DND-41 (cell line): Measurements from ENCODE around the gene HNRNPLL.

Experiments used
- ATAC-seq: fragments of 200-7000 bp; cut with Tn5 transposase; 3 replicates; pipeline ENCODE4 v1.9.1; 2021; ENCODE audit warnings: low read depth; ENCODE audit not compliant: insufficient read depth
- DNase-seq: peaks from one replicate; pipeline ENCODE4 v3.0.0-alpha.2; 2020
- H2AFZ ChIP-seq: 2 replicates; pipeline ENCODE4 v1.6.0; 2012; ENCODE audit warnings: low read depth, low read length
- H3K27ac ChIP-seq: 2 replicates; pipeline ENCODE4 v1.5.1; 2012; ENCODE audit warnings: low read length, inconsistent platforms
- H3K27me3 ChIP-seq: fragments of 200-600 bp; sonication (generic); 2 replicates; pipeline ENCODE4 v1.6.0; 2012; ENCODE audit warnings: low read length, mild to moderate bottlenecking, inconsistent platforms; ENCODE audit not compliant: insufficient read depth, poor library complexity
- H3K36me3 ChIP-seq: 2 replicates; pipeline ENCODE4 v1.5.1; 2012; ENCODE audit warnings: low read length, inconsistent platforms; ENCODE audit not compliant: insufficient read depth
- H3K4me1 ChIP-seq: 2 replicates; pipeline ENCODE4 v1.5.1; 2012; ENCODE audit warnings: mild to moderate bottlenecking, low read length; ENCODE audit not compliant: insufficient read depth
- H3K4me2 ChIP-seq: 2 replicates; pipeline ENCODE4 v1.6.0; 2012; ENCODE audit warnings: mild to moderate bottlenecking, moderate library complexity, low read length, inconsistent platforms; ENCODE audit not compliant: insufficient read depth
- H3K4me3 ChIP-seq, 2 experiments: fragments of 200-600 bp in 1 of 2; shearing (Covaris generic) in 1 of 2; 2 replicates each; pipeline ENCODE4 v1.5.1; 2012 to 2016; ENCODE audit warnings: inconsistent platforms in 2 of 2, low read length in 2 of 2, mild to moderate bottlenecking in 2 of 2, low read depth in 1 of 2, moderate library complexity in 1 of 2
- H3K79me2 ChIP-seq: 2 replicates; pipeline ENCODE4 v1.6.0; 2012; ENCODE audit warnings: low read length, inconsistent platforms; ENCODE audit not compliant: insufficient read depth
- H3K9ac ChIP-seq: 2 replicates; pipeline ENCODE4 v1.6.0; 2012; ENCODE audit warnings: low read depth, mild to moderate bottlenecking, inconsistent platforms, low read length, moderate library complexity
- H3K9me3 ChIP-seq: 2 replicates; pipeline ENCODE4 v1.5.1; 2012; ENCODE audit warnings: low read length, moderate library complexity, mild to moderate bottlenecking, inconsistent platforms; ENCODE audit not compliant: insufficient read depth, severe bottlenecking
- H4K20me1 ChIP-seq: 2 replicates; pipeline ENCODE4 v1.6.0; 2012; ENCODE audit warnings: low read length; ENCODE audit not compliant: insufficient read depth
- EZH2 ChIP-seq: IDR thresholded peaks from 3 replicates; pipeline ENCODE4 v1.6.1; 2012; ENCODE audit warnings: borderline replicate concordance, low read depth, mild to moderate bottlenecking, moderate library complexity, low read length, inconsistent platforms; ENCODE audit not compliant: severe bottlenecking
- TF ChIP-seq, protein P1 (sequence below): IDR thresholded peaks from 2 replicates; pipeline ENCODE4 v1.5.1; 2012; ENCODE audit warnings: borderline replicate concordance, low read length, moderate library complexity, mild to moderate bottlenecking; ENCODE audit not compliant: poor library complexity, severe bottlenecking; ENCODE audit errors: extremely low read depth

The HNRNPLL gene

GRCh38 chr2:38521835-38522234 is 80.9 kb downstream of the HNRNPLL start:
- Histone ChIP-seq H4K20me1 (no peaks in the 10 kb centered on the region), H3K27me3 (no peaks in the 10 kb centered on the region), H3K9me3 (no peaks in the 10 kb centered on the region), H3K9ac (no peak overlapping the region), H2AFZ (no peak overlapping the region), H3K4me3 (no peak overlapping the region), H3K4me2 (no peak overlapping the region), H3K36me3 (no peaks in the 10 kb centered on the region), H3K79me2 (no peaks in the 10 kb centered on the region), H3K27ac (no peak overlapping the region), H3K4me1 (peaks cover 3% of the 10 kb centered on the region; the same call in 1 of the 2 replicates)
- no peak for TF ChIP-seq EZH2
- TF ChIP-seq, protein P1, sequence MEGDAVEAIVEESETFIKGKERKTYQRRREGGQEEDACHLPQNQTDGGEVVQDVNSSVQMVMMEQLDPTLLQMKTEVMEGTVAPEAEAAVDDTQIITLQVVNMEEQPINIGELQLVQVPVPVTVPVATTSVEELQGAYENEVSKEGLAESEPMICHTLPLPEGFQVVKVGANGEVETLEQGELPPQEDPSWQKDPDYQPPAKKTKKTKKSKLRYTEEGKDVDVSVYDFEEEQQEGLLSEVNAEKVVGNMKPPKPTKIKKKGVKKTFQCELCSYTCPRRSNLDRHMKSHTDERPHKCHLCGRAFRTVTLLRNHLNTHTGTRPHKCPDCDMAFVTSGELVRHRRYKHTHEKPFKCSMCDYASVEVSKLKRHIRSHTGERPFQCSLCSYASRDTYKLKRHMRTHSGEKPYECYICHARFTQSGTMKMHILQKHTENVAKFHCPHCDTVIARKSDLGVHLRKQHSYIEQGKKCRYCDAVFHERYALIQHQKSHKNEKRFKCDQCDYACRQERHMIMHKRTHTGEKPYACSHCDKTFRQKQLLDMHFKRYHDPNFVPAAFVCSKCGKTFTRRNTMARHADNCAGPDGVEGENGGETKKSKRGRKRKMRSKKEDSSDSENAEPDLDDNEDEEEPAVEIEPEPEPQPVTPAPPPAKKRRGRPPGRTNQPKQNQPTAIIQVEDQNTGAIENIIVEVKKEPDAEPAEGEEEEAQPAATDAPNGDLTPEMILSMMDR, result no peak
- ATAC-seq (no peak), DNase-seq (no peak)

DNA sequence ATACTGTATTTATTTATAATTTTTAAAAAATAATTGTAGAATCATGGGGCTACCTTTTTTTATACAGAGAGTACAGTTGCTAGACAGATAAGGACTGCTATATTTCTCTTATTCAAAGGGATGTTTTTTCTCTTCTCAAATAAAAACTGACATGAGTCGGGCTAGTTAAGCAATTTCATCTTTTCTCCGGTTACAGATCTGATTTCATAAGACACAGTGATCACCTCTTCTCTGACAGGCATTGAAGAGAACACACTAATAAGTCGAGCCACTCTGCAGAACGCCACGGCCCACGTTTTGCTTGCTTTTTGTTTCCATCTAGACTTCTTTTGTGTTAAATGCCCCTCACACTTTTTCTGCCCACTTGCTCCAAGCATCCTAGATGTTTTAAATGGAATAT is 85.4 kb downstream of the HNRNPLL start:
- Histone ChIP-seq H4K20me1 (no peaks in the 10 kb centered on the region), H3K27me3 (no peaks in the 10 kb centered on the region), H3K36me3 (no peaks in the 10 kb centered on the region), H3K79me2 (no peaks in the 10 kb centered on the region), H3K9me3 (no peaks in the 10 kb centered on the region), H3K4me2 (no peak overlapping the region), H2AFZ (no peak overlapping the region), H3K4me3 (no peak overlapping the region), H3K9ac (no peak overlapping the region), H3K27ac (no peak overlapping the region), H3K4me1 (no peaks in the 10 kb centered on the region)
- no peak for ATAC-seq
- DNase-seq, result no peak
- no peak for TF ChIP-seq EZH2
- TF ChIP-seq, protein P1, result no peak

GRCh38 chr2:38516526-38516925 is 86.2 kb downstream of the HNRNPLL start:
- Histone ChIP-seq H2AFZ (no peak overlapping the region), H3K4me1 (no peaks in the 10 kb centered on the region), H3K9ac (no peak overlapping the region), H3K9me3 (no peaks in the 10 kb centered on the region), H4K20me1 (no peaks in the 10 kb centered on the region), H3K27me3 (no peaks in the 10 kb centered on the region), H3K36me3 (no peaks in the 10 kb centered on the region), H3K4me3 (no peak overlapping the region), H3K79me2 (no peaks in the 10 kb centered on the region), H3K27ac (no peak overlapping the region), H3K4me2 (no peak overlapping the region)
- no peak for TF ChIP-seq EZH2
- TF ChIP-seq, protein P1, result no peak
- DNase-seq (no peak), ATAC-seq (no peak)

GRCh38 chr2:38516122-38516521 is 86.6 kb downstream of the HNRNPLL start:
- ATAC-seq, result no peak
- no peak overlapping the region for H2AFZ ChIP-seq

More at GRCh38 chr2:38516122-38516521, 86.6 kb downstream of the HNRNPLL start:
- H3K27me3 ChIP-seq, result no peaks in the 10 kb centered on the region
- no peak overlapping the region for H3K27ac ChIP-seq
- H3K4me2 ChIP-seq, result no peak overlapping the region
- no peak overlapping the region for H3K9ac ChIP-seq
- no peak overlapping the region for H3K4me3 ChIP-seq
- no peak for DNase-seq
- TF ChIP-seq, protein P1, result no peak
- no peak for TF ChIP-seq EZH2
- H3K4me1 ChIP-seq, result no peaks in the 10 kb centered on the region
- no peaks in the 10 kb centered on the region for H4K20me1 ChIP-seq
- H3K36me3 ChIP-seq, result no peaks in the 10 kb centered on the region
- H3K79me2 ChIP-seq, result no peaks in the 10 kb centered on the region
- H3K9me3 ChIP-seq, result no peaks in the 10 kb centered on the region
